Fibroblast of mammary gland (primary cell): ENCODE measurements around the gene FAF1.

ENCODE experiments used
- DNase-seq: peaks from one replicate; pipeline ENCODE4 v3.0.0-alpha.2; 2010; ENCODE audit warnings: low read depth
- H3K4me3 ChIP-seq: 2 replicates; pipeline ENCODE4 v1.5.1; 2011; ENCODE audit warnings: low read depth, mild to moderate bottlenecking, low read length, moderate library complexity; ENCODE audit not compliant: control insufficient read depth
- CTCF ChIP-seq: conservative IDR thresholded peaks from 2 replicates; pipeline ENCODE4 v1.5.1; 2011; ENCODE audit warnings: low read depth, low read length, inconsistent platforms; ENCODE audit not compliant: control insufficient read depth, insufficient read depth

Gene FAF1

GRCh38 chr1:50593515-50593914 is 366.6 kb downstream of the FAF1 start:
- no peak for DNase-seq
- H3K4me3 ChIP-seq = no peak overlapping the region
- no peak for TF ChIP-seq CTCF

GRCh38 chr1:50591598-50591997 is 368.5 kb downstream of the FAF1 start:
- no peak for DNase-seq

GRCh38 chr1:50582346-50582745 is 377.7 kb downstream of the FAF1 start:
- H3K4me3 ChIP-seq = no peak overlapping the region
- no peak for TF ChIP-seq CTCF
- DNase-seq = no peak

More at GRCh38 chr1:50591598-50591997, 368.5 kb downstream of the FAF1 start:
- no peak overlapping the region for H3K4me3 ChIP-seq
- TF ChIP-seq CTCF = no peak

GRCh38 chr1:50570066-50570468 is 390.0 kb downstream of the FAF1 start:
- DNase-seq = no peak
- TF ChIP-seq CTCF = no peak

GRCh38 chr1:50568782-50569181 is 391.3 kb downstream of the FAF1 start:
- TF ChIP-seq CTCF = no peak
- H3K4me3 ChIP-seq = no peak overlapping the region
- DNase-seq = no peak

More at GRCh38 chr1:50570066-50570468, 390.0 kb downstream of the FAF1 start:
- H3K4me3 ChIP-seq = no peak overlapping the region

- DNase-seq = no peak
- no peak for TF ChIP-seq CTCF
These were observed 393.7 kb downstream of the FAF1 start for GRCh38 chr1:50566405-50566804.

GRCh38 chr1:50564417-50564816 is 395.6 kb downstream of the FAF1 start:
- no peak overlapping the region for H3K4me3 ChIP-seq
- TF ChIP-seq CTCF = no peak
- DNase-seq = no peak

More at GRCh38 chr1:50566405-50566804, 393.7 kb downstream of the FAF1 start:
- H3K4me3 ChIP-seq = no peak overlapping the region
